ENCODE measurements around the gene KCNJ12.
"Not testable (repeated sequence)": the region's sequence is repeated elsewhere in the genome, so short reads cannot be mapped to it uniquely, and the experiment has no call there.

The KCNJ12 gene

GRCh38 chr17:21425321-21425720 is 49.2 kb downstream of the KCNJ12 start:
- no peak for DNase-seq (ENCODE audit: low read depth, low spot score)
- TF ChIP-seq CTCF (IDR thresholded peaks at IDR 0.05; ENCODE audit: low read depth, low read length), result no peak
- in situ Hi-C loops (cut with HindIII; ENCODE audit: low sequenced_read_pairs), result no loop called here
- H3K4me3 ChIP-seq (ENCODE audit: low read depth, low read length), result no peak overlapping the region

DNA sequence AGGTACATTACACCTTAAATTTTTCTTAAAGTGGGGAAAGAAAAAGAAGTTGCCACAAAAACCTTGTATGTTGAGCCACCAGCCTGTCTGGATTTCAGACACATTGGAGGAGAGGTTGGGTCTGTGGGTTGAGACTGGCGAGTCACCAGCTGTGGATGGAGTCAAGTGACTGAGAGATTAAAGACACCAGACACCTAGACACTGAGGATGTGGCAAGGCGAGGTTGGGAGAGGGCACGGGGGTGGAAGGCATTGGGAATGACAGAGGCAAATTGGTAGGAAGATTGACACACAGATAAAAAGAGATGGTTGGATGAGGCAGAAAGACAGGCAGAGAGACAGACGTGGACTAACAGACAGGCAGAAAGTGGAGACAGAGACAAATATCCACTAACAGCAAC is 49.6 kb downstream of the KCNJ12 start:
- no peak for DNase-seq (ENCODE audit: low read depth, low spot score)
- in situ Hi-C loops (cut with HindIII; ENCODE audit: low sequenced_read_pairs), result no loop called here
- H3K4me3 ChIP-seq (ENCODE audit: low read depth, low read length), result no peak overlapping the region
- no peak for TF ChIP-seq CTCF (IDR thresholded peaks at IDR 0.05; ENCODE audit: low read depth, low read length)

GRCh38 chr17:21426246-21426645 is 50.1 kb downstream of the KCNJ12 start:
- DNase-seq (ENCODE audit: low read depth, low spot score); in situ Hi-C loops (cut with HindIII; ENCODE audit: low sequenced_read_pairs); H3K4me3 ChIP-seq (ENCODE audit: low read depth, low read length): not testable (repeated sequence)

- H3K4me3 ChIP-seq (ENCODE audit: low read depth, low read length); in situ Hi-C loops (cut with HindIII; ENCODE audit: low sequenced_read_pairs); DNase-seq (ENCODE audit: low read depth, low spot score): not testable (repeated sequence)
Measured at GRCh38 chr17:21426876-21427275, 50.7 kb downstream of the KCNJ12 start.

DNA sequence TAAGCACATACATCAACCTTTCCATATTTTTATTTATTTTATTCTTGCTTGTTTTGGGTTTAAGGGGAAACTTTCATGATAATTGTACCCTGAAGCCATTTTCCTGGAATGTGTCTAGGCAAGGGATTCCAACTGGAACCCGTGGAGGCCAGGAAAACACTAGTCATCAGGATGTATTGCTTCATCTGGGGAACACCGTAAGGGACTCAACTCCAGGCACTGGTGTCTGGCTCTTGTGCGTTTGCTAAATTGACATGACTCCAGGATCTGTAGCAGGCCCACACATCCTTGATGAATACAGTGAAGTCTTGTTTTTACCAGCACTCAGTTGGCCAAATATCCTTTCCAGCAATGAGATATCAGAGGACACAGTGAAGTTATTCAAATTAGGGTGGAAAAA is 51.6 kb downstream of the KCNJ12 start:
- in situ Hi-C loops (cut with HindIII; ENCODE audit: low sequenced_read_pairs); H3K4me3 ChIP-seq (ENCODE audit: low read depth, low read length); DNase-seq (ENCODE audit: low read depth, low spot score): not testable (repeated sequence)

GRCh38 chr17:21428752-21429424 is 52.7 kb downstream of the KCNJ12 start:
- H3K4me3 ChIP-seq (ENCODE audit: low read depth, low read length); in situ Hi-C loops (cut with HindIII; ENCODE audit: low sequenced_read_pairs); DNase-seq (ENCODE audit: low read depth, low spot score): not testable (repeated sequence)

- in situ Hi-C loops (cut with HindIII; ENCODE audit: low sequenced_read_pairs), result not testable (repeated sequence)
Measured at GRCh38 chr17:21429921-21430628, 53.9 kb downstream of the KCNJ12 start.

GRCh38 chr17:21433971-21434370 is 57.8 kb downstream of the KCNJ12 start:
- in situ Hi-C loops (cut with HindIII; ENCODE audit: low sequenced_read_pairs), result not testable (repeated sequence)

More at GRCh38 chr17:21429921-21430628, 53.9 kb downstream of the KCNJ12 start:
- not testable (repeated sequence) for H3K4me3 ChIP-seq (ENCODE audit: low read depth, low read length)
- peak; percentile 13 for DNase-seq (ENCODE audit: low read depth, low spot score)

GRCh38 chr17:21434976-21435375 is 58.8 kb downstream of the KCNJ12 start:
- in situ Hi-C loops (cut with HindIII; ENCODE audit: low sequenced_read_pairs); H3K4me3 ChIP-seq (ENCODE audit: low read depth, low read length); DNase-seq (ENCODE audit: low read depth, low spot score): not testable (repeated sequence)

More at GRCh38 chr17:21433971-21434370, 57.8 kb downstream of the KCNJ12 start:
- not testable (repeated sequence) for DNase-seq (ENCODE audit: low read depth, low spot score); H3K4me3 ChIP-seq (ENCODE audit: low read depth, low read length)

DNA sequence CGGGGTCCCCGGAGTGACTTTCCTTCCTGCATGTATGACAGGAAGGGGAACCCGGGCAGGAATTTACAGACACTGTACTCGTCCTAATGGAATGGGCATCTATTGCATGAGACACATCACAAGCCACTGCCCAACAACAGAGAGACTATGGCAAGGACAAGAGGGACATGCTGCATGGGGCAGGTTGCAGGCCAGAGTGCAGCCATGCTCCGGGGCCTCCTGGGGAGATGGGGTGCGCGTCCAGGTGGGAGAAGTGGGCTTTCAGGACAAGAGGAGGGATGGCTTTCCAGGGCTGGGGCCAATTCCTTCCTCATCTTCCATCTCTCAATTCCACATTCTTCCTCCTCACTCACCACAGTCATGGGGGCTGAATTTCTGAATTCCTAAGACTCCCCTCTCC is 60.3 kb downstream of the KCNJ12 start:
- H3K4me3 ChIP-seq (ENCODE audit: low read depth, low read length); DNase-seq (ENCODE audit: low read depth, low spot score); in situ Hi-C loops (cut with HindIII; ENCODE audit: low sequenced_read_pairs): not testable (repeated sequence)

- H3K4me3 ChIP-seq (ENCODE audit: low read depth, low read length); DNase-seq (ENCODE audit: low read depth, low spot score); in situ Hi-C loops (cut with HindIII; ENCODE audit: low sequenced_read_pairs): not testable (repeated sequence)
Measured at GRCh38 chr17:21436883-21437836, 61.0 kb downstream of the KCNJ12 start.

GRCh38 chr17:21438316-21439014 is 62.3 kb downstream of the KCNJ12 start:
- H3K4me3 ChIP-seq (ENCODE audit: low read depth, low read length); DNase-seq (ENCODE audit: low read depth, low spot score); in situ Hi-C loops (cut with HindIII; ENCODE audit: low sequenced_read_pairs): not testable (repeated sequence)

- H3K4me3 ChIP-seq (ENCODE audit: low read depth, low read length); DNase-seq (ENCODE audit: low read depth, low spot score); in situ Hi-C loops (cut with HindIII; ENCODE audit: low sequenced_read_pairs): not testable (repeated sequence)
Measured at GRCh38 chr17:21439015-21439336, 62.8 kb downstream of the KCNJ12 start.
